MM.1S (cell line): ENCODE measurements around the gene STRADB.
"Not testable (repeated sequence)": the region's sequence is repeated elsewhere in the genome, so short reads cannot be mapped to it uniquely, and the experiment has no call there.

ENCODE experiments used
- CTCF ChIP-seq: fragments of 300-600 bp; sonication (generic); IDR thresholded peaks from 2 replicates; pipeline ENCODE4 v1.5.1; 2016; ENCODE audit warnings: antibody characterized with exemption, low read length, mixed read lengths
- EZH2 ChIP-seq: fragments of 300-600 bp; sonication (generic); optimal IDR thresholded peaks from 2 replicates; pipeline ENCODE3; 2017; ENCODE audit warnings: low read depth, mild to moderate bottlenecking, antibody characterized with exemption, low read length, mixed read lengths

- TF ChIP-seq CTCF, EZH2: not testable (repeated sequence)
Measured at GRCh38 chr2:201428366-201428765, 23.2 kb upstream of the STRADB start.
